Putamen (tissue), 1 donor: ENCODE measurements around the gene TENT4B.
"Not testable (repeated sequence)": the region's sequence is repeated elsewhere in the genome, so short reads cannot be mapped to it uniquely, and the experiment has no call there.

Experiments
- DNase-seq: peaks from one replicate; pipeline ENCODE4 v3.0.0-alpha.2; 2016; ENCODE audit warnings: low spot score

TENT4B gene

GRCh38 chr16:50154420-50154950, 1.4 kb downstream of the TENT4B start:
- DNase-seq = no peak

DNA sequence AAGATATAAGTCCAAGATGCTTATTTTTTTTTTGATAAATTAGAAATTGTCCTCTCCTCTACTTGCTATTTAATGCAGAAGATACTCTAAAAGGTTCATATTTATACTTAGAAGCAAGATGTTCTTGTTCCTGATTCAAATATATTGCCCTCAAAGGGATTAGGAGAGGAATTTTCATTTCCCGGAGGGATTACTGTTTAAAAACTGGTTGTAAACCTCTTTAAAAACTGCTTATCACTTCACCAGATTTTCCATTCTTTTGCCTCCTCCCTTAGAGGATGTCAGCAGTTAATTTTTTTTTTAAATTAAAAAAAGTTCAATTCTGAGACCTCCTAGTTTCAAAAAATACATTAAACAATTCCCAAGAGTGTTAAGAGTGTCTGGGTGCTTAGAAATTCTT, 2.8 kb downstream of the TENT4B start:
- no peak for DNase-seq

DNA sequence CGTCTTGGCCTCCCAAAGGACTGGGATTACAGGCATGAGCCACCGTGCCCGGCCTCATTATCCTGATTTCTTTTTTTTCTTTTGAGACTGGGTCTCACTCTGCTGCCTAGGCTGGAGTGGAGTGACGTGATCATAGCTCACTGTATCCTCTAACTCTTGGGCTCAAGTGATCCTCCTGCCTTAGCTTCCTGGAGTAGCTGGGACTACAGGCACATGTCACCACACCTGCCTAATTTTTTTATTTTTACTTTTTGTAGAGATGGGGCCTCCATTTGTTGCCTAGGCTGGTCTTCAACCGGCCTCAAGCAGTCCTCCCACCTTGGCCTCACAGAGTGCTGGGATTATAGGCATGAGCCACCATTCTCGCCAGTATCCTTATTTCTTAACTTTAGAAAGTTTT, 3.5 kb downstream of the TENT4B start:
- DNase-seq = no peak

- no peak for DNase-seq
Observed at GRCh38 chr16:50160495-50161164, 7.5 kb downstream of the TENT4B start.

DNA sequence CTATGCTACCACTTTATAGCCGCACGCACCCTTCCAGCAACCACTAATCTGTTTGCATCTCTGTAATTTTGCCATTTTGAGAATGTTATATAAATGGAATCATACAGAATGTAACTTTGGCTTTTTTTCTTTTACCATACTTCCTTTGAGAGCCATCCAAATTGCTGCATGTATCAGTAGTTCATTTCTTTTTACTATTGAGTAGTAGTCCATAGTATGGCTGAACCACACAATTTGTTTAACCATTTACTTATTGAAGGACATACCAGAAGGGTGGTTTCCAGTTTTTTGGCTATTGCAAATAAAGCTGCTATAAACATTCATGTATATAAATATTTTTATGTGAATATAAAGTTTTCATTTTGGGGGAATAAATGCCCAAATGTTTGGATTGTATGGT, 8.8 kb downstream of the TENT4B start:
- no peak for DNase-seq

DNA sequence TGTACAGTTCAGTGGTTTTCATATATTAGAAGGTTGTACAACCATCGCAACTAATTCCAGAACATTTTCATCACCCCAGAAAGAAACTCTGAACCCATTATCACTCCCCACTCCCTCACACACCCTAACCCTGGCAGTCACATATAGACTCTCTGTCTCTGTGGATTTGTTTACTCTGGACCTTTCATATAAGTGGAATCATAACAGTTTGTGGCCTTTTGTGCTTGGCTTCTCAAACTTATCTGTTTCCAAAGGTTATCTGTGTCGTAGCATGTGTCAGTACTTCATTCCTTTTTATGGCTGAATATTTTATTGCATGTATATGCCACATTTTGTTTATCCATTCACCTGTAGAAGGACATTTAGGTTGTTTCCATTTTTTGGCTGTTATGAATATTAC, 12.4 kb downstream of the TENT4B start:
- DNase-seq = no peak

DNA sequence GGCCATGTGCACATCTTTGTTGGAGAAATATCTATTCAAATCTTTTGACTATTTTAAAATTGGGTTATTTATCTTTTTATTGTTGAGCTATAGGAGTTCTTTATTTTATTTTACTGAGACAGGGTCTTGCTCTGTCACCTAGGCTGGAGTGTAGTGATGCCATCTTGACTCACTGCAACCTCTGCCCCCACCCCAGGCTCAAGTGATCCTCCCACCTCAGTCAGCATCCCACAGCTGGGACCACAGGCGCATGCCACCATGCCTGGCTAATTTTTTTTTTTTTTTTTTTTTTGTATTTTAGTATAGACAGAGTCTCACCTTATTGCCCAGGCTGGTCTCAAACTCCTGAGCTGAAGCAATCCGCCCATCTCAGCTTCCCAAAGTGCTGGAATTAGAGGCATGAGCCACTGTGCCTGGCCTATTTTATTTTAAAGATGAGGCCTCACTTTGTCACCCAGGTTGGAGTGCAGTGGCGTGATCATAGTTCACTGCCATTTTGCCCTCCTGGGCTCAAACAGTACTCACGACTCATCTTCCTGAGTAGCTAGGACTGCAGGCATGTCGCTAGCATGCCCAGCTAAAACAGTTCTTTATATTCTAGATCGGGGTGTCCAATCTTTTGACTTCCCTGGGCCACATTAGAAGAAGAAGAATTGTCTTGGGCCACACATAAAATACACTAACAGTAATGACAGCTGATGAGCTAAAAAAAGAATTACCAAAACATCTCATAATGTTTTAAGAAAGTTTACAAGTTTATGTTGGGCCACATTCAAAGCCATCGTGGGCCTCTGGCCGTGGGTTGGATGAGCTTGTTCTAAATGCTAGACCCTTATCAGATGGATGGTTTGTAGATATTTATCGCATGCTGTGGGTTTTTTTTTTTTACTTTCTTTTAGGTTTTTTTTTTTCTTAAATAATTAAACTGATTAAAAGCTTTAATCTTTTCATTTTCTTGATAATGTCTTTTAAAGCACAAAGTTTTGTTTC, 13.7 kb downstream of the TENT4B start:
- DNase-seq = no peak

- DNase-seq = no peak
Observed at GRCh38 chr16:50167556-50167955, 14.4 kb downstream of the TENT4B start.

DNA sequence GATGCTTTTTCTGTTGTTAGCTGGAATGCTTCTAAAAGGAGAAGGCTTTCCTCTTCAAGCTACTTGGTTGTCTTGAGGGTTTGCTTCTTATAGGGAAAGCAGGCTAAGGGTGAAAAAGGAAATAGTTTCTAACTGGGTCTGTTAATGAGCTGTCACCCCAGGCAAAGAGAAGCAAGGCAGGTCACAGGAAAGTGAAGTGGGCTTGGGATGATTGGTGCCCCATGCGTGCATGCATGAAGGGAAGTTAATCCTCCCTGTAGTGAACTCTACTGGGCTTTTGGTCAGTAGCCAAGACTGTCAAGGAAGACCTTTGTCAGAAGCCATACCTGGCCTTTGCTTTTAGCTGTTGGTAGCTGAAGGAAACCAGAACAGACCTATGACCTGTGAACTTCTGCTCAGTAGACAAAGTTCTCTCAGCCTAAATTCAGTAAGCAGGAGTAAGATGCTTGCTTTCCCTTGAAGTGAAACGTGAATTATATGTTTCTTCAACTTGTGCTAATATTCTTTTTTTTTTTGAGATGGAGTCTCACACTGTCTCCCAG, 16.5 kb downstream of the TENT4B start:
- DNase-seq = no peak

DNA sequence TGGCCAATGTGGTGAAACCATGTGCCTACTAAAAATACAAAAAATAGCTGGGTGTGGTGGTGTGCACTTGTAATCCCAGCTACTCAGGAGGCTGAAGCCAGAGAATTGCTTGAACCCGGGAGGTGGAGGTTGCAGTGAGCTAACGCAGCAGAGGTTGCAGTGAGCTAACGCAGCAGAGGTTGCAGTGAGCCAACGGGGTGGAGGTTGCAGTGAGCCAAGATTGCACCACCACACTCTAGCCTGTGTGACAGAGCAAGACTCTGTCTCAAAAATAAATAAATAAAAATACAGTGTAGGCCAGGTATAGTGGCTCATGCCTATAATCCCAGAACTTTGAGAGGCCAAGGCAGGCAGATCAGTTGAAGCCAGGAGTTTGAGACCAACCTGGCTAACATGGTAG, 18.7 kb downstream of the TENT4B start:
- DNase-seq = not testable (repeated sequence)

DNA sequence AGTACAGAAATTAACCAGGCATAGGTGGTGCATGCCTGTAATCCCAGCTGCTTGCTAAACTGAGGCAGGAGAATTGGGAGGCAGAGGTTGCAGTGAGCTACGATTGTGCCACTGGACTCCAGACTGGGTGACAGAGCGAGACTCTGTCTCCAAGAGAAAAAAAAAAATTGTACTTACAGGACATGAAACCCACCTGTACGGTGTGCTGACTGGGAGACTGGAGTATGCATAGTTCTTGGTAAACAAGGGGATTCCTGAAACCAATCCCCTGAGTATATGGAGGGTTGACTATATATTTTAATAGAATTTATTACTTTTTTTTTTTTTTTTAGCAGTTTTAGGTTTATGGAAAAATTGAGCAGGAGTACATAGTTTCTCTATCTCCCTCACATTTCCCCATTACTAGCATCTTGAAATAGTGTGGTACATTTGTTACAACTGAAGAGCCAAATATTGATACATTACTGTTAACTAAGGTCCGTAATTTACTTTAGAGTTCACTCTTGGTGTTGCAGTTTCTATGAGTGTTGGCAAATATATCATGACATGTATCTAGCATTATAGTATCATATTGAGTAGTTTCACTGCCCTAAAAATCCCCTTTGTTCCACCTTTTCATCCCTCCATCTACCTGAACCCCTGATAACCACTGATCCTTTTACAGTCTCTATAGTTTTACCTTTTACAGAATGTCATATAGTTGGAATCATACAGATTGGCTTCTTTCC, 19.3 kb downstream of the TENT4B start:
- DNase-seq = no peak

GRCh38 chr16:50173316-50173715, 20.2 kb downstream of the TENT4B start:
- DNase-seq = no peak

GRCh38 chr16:50178491-50178941, 25.4 kb downstream of the TENT4B start:
- no peak for DNase-seq

GRCh38 chr16:50182441-50182840, 29.3 kb downstream of the TENT4B start:
- no peak for DNase-seq

DNA sequence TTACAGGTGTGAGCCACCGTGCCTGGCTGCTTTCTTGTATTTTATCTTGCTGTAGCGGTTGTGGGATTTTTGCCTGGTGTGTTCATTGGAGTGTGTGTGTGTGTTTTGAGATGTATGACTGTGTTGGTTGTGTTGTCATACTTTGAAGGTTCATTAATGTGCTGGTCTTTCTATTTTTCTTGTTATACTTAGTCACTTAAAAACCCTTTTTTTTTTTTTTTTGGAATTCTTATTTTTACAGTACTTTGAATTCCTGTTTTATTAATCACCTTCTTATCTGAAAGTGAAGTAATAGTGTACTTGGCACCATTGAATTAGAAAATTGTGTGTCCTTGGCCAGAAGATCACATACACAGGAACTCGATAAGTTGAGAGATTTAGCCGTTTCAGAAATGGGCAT, 30.2 kb downstream of the TENT4B start:
- no peak for DNase-seq

DNA sequence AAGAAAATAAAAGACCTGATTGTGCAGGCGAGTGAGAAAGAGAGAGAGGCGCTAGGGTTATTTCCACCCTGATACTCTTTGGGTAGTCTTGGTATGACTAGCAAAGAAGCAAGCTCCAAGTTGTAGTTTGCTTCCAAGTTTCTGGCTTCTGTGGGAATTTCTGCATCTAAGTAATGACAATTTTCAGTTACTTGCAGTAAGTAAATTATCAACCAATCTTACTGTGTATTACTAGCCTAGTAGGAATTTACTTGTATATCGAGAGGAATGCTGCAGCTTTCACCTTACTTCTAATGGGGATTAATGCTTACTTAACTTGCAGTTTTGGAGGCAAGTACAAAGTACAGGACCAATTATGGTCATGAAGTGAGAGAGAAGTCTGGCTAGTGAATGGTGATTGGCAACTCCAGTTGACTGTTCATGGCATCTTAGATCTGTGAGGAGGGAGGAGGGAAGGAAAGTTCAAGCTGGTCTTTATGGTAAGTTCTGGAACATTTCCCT, 31.9 kb downstream of the TENT4B start:
- DNase-seq = no peak

- DNase-seq = no peak
Observed at GRCh38 chr16:50188619-50189136, 35.6 kb downstream of the TENT4B start.

DNA sequence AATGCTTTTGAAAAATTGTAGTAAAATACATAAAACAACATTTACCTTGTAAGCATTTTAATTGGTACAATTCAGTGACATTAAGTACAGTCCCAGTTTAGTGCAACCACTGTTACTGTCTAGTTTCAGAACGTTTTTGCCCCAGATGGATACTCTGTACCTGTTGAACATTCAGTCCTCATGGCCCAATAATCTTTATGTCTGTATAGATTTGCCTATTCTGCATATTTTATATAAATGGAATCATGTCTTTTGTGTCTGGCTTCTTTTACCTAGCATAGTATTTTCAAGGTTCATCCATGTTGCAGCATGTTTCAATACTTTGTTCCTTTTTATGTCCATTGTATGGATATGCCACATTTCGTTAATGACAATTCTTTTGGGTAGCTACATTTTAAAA, 37.2 kb downstream of the TENT4B start:
- DNase-seq = no peak

GRCh38 chr16:50192386-50193050, 39.4 kb downstream of the TENT4B start:
- DNase-seq = no peak

GRCh38 chr16:50193594-50193993, 40.5 kb downstream of the TENT4B start:
- DNase-seq = no peak

DNA sequence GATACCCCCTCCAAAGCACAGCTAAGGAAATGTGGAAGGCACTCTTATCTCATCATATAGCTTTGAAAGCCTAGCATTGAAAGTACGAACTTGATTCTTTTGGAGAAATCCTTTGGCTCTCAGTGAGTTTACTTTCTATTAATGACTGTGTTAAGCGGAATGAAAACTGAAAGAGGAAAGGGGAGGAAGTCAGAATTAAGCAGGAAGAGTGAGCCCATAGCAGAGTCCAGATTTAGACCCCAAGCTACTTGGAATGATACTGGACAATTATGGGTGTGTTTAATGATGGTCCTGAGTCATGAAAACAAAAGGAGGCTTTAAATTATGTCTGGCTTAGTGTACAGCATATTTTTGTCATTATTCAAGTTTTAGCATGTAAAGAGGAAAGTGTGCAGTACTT, 42.2 kb downstream of the TENT4B start:
- no peak for DNase-seq
